Measurements from ENCODE around the gene MED12L. TPM values are rescaled to one million over a fixed set of nuclear protein-coding genes. Genes with fewer than 3 reads are reported as not detected.

Gene MED12L
- total and polyA plus RNA-seq, 12 donors = 0.03 to 4.5 (median 0.71) TPM

DNA sequence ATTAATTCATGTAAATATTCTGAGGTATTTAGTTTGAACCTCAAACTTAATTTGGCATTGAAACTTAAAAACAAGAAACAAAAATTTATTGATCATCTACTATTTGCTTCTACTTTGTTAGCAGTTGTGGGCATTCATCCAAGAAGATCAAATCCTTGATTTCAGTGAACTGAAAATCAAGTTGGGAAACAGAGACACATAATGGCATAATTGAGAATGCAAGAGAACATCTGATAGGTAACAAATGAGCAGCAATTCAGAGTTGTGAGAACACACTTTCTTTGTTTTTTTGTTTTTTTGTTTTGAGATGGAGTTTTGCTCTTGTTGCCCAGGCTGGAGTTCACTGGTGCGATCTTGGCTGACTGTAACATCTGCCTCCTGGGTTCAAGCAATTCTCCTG is 33.9 kb upstream of the MED12L start:
- ATAC-seq (no peak), DNase-seq (no peak)
- intact Hi-C loops (cut with DNase I) = no loop called here
- H3K4me3 ChIP-seq = no peak overlapping the region
- no peaks in the 10 kb centered on the region for H3K9me3 ChIP-seq
- 93 to 100% methylated on average over 1 of the region's 1 CpG for WGBS, 2 donors
- no peak overlapping the region for H3K27ac ChIP-seq
- H3K27me3 ChIP-seq = peaks cover 0 to 4% (median 0%) of the 10 kb centered on the region in 7 donors
- TF ChIP-seq, protein P1, sequence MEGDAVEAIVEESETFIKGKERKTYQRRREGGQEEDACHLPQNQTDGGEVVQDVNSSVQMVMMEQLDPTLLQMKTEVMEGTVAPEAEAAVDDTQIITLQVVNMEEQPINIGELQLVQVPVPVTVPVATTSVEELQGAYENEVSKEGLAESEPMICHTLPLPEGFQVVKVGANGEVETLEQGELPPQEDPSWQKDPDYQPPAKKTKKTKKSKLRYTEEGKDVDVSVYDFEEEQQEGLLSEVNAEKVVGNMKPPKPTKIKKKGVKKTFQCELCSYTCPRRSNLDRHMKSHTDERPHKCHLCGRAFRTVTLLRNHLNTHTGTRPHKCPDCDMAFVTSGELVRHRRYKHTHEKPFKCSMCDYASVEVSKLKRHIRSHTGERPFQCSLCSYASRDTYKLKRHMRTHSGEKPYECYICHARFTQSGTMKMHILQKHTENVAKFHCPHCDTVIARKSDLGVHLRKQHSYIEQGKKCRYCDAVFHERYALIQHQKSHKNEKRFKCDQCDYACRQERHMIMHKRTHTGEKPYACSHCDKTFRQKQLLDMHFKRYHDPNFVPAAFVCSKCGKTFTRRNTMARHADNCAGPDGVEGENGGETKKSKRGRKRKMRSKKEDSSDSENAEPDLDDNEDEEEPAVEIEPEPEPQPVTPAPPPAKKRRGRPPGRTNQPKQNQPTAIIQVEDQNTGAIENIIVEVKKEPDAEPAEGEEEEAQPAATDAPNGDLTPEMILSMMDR (IDR thresholded peaks at IDR 0.05) = no peak
- no peaks in the 10 kb centered on the region for H3K4me1 ChIP-seq
- H3K36me3 ChIP-seq = no peaks in the 10 kb centered on the region

DNA sequence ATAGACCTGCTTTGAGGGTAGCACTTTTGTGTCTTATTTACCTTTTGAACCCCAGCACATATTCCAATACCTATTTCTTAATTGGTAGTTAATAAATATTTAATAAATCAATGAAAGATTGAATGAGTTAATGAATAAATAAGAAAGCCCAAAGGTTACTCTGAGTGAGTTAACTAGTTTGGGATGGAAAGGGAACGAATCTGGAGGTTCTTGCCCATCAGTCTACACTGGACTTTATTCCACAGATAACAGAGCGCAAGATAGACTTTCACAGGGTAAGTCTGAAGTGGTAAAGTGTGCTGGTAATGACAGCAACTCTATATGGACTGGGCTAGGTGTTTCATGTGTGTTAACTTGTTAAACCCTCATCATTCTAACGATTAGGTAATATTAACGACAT is 33.1 kb upstream of the MED12L start:
- WGBS, 2 donors = 81 to 93% methylated on average over 4 of the region's 4 CpGs
- Histone ChIP-seq H3K4me3 (no peak overlapping the region), H3K4me1 (no peaks in the 10 kb centered on the region), H3K27ac (no peak overlapping the region), H3K9me3 (no peaks in the 10 kb centered on the region), H3K36me3 (no peaks in the 10 kb centered on the region), H3K27me3 (peaks cover 0 to 4% (median 0%) of the 10 kb centered on the region in 7 donors)
- TF ChIP-seq, protein P1 (IDR thresholded peaks at IDR 0.05) = no peak
- ATAC-seq (no peak), DNase-seq (no peak)
- intact Hi-C loops (cut with DNase I) = no loop called here

- intact Hi-C loops (cut with DNase I) = no loop called here
- DNase-seq (no peak), ATAC-seq (no peak)
- H3K27ac ChIP-seq = no peak overlapping the region
- no peak overlapping the region for H3K4me3 ChIP-seq
- H3K4me1 ChIP-seq = no peaks in the 10 kb centered on the region
- no peaks in the 10 kb centered on the region for H3K36me3 ChIP-seq
- TF ChIP-seq, protein P1 (IDR thresholded peaks at IDR 0.05) = no peak
- H3K9me3 ChIP-seq = no peaks in the 10 kb centered on the region
- peaks cover 0 to 4% (median 0%) of the 10 kb centered on the region in 7 donors for H3K27me3 ChIP-seq
- WGBS, 2 donors = 81 to 87% methylated on average over 3 of the region's 3 CpGs
These were observed 32.7 kb upstream of the MED12L start for GRCh38 chr3:151052756-151053155.

DNA sequence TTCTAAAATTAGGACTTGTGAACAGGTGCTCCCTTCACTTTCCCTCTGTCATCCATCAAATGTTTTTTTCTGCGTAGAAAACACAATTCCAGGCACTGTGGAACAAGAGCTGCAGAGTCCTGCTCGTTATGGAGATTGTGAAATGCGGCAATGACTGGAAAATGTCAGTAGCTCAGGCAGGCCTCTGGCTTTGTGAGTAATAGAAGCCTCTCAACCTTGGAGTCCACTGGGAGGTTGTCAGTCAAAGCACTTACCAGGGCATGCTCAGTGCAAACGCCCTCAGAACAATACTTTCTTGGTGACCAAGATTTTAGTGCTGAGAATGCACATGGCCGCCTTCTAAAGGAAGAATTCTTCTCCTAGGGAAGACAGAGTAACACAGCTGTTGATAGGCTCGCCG is 26.7 kb upstream of the MED12L start:
- no peak for ATAC-seq
- DNase-seq = no peak
- Histone ChIP-seq H3K4me3 (no peak overlapping the region), H3K27ac (no peak overlapping the region), H3K4me1 (no peaks in the 10 kb centered on the region), H3K27me3 (peaks cover 0 to 4% (median 0%) of the 10 kb centered on the region in 7 donors), H3K9me3 (no peaks in the 10 kb centered on the region), H3K36me3 (no peaks in the 10 kb centered on the region)
- intact Hi-C loops (cut with DNase I) = no loop called here
- TF ChIP-seq, protein P1 (IDR thresholded peaks at IDR 0.05) = no peak
- 65 to 71% methylated on average over 7 of the region's 7 CpGs for WGBS, 2 donors

All from heart right ventricle (tissue), 16 donors.